Loucy (cell line): Measurements from ENCODE around the gene YWHAH.

Experiments used
- EZH2phosphoT487 ChIP-seq: fragments of 200-600 bp; IDR thresholded peaks from 2 replicates; pipeline ENCODE4 v1.6.1; 2018; ENCODE audit warnings: antibody characterized with exemption, mild to moderate bottlenecking, moderate library complexity, borderline replicate concordance
- TF ChIP-seq, protein P1 (sequence below): fragments of 200-600 bp; sonication (generic); conservative IDR thresholded peaks from 2 replicates; pipeline ENCODE4 v1.5.1; 2014; ENCODE audit warnings: mild to moderate bottlenecking, antibody characterized with exemption, low read length

DNA sequence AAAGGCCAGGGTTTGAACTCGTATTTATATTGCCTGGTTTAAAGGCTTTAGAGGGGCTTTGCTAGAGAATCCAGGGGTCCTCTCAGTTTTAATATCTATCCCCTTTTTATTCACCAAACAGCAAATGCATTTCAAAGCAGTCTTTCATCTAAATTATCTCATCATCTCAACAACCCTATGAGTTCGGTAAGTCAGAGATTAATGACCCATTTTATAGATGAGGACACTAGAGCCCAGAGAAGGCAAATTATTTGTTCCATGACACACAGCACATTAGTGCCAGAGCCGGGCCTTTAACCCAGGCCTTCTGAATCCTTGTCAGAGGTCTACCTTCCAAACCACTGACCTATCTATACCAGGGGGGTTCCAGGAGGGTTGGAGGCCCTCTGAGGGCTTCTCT, 16.8 kb upstream of the YWHAH start:
- TF ChIP-seq, protein P1, sequence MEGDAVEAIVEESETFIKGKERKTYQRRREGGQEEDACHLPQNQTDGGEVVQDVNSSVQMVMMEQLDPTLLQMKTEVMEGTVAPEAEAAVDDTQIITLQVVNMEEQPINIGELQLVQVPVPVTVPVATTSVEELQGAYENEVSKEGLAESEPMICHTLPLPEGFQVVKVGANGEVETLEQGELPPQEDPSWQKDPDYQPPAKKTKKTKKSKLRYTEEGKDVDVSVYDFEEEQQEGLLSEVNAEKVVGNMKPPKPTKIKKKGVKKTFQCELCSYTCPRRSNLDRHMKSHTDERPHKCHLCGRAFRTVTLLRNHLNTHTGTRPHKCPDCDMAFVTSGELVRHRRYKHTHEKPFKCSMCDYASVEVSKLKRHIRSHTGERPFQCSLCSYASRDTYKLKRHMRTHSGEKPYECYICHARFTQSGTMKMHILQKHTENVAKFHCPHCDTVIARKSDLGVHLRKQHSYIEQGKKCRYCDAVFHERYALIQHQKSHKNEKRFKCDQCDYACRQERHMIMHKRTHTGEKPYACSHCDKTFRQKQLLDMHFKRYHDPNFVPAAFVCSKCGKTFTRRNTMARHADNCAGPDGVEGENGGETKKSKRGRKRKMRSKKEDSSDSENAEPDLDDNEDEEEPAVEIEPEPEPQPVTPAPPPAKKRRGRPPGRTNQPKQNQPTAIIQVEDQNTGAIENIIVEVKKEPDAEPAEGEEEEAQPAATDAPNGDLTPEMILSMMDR: no peak
- no peak for TF ChIP-seq EZH2phosphoT487
